H1 (cell line): ENCODE results near the gene BLOC1S4. TPM values are rescaled to one million over a fixed set of nuclear protein-coding genes. Genes with fewer than 3 reads are reported as not detected.

Experiments
- CBX5 ChIP-seq: fragments of 300-800, 300-1000 bp; sonication (generic); IDR thresholded peaks from 2 replicates; pipeline ENCODE4 v1.7.1; 2016; ENCODE audit warnings: antibody characterized with exemption, low read length, low read depth
- CHD2 ChIP-seq: IDR thresholded peaks from 2 replicates; pipeline ENCODE4 v1.6.1; 2012; ENCODE audit warnings: low read length, improper control_type of control experiment
- ZNF274 ChIP-seq: IDR thresholded peaks from 2 replicates; pipeline ENCODE4 v1.7.0; 2012; ENCODE audit warnings: low read length, borderline replicate concordance; ENCODE audit errors: extremely low read depth
- polyA plus RNA-seq, 7 experiments: library from polyadenylated mRNA; depleted of rRNA in 3 of 7; stranded (reverse) in 5 of 7; unstranded in 2 of 7; fragments of >200 nt in 5 of 7; fragments of 200-250 nt in 2 of 7; gene quantifications; 1 replicate in 5 of 7; 2 replicates in 1 of 7; 4 replicates in 1 of 7; pipeline versions ENCODE4 v1.2.1 to v1.2.3, GENCODE V29; 2011 to 2013; ENCODE audit warnings: missing spikeins in 2 of 7, mixed read lengths in 2 of 7
- total RNA-seq: library from RNA; stranded (reverse); fragmentation: NEBNext Ultra II Directional; extraction: Animal tissue kit (Norgen Biotek cat#: 25700); gene quantifications from 2 replicates; pipeline ENCODE4 v1.2.1, GENCODE V29; 2021

The BLOC1S4 gene
- total and polyA plus RNA-seq, 2 of the 8 experiments (the other 6 are each of a cell fraction or from before 2014, with no cell fraction given) = 19.1 to 27.8 TPM

DNA sequence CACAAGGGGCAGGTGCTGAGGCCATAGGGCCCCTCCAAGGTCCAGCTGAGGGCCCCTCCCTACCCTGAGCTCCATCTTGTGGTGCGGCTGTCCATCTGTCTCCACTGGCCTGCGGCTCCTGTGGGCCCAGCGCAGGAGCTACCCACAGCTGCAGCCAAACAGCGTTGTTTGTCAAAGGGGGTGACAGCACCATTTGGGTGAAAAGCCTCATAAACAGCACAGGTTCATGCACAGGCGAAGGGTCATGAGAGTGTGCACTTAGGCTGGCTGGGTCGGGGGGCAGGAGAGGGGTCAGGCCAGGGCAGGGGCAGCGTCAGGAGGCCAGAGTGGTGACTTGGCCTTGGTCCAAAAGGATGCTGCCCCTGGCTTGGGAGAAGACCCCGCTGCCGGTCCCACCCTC is 32.3 kb downstream of the BLOC1S4 start (continued):
- TF ChIP-seq CHD2 = no peak
- no peak for TF ChIP-seq ZNF274
- no peak for TF ChIP-seq CBX5
- TF ChIP-seq, all 59 proteins: peak for 0
